Vagina (tissue), 2 donors: ENCODE results near the gene GMPPB. TPM values are rescaled to one million over a fixed set of nuclear protein-coding genes. Genes with fewer than 3 reads are reported as not detected.

Source experiments
- DNase-seq, 2 donors: peaks; one replicate each; pipeline ENCODE4 v3.0.0-alpha.2; 2017; ENCODE audit errors: extremely low spot score in 2 of 2
- H3K27ac ChIP-seq: fragments of 200-600 bp; sonication (generic); one replicate; pipeline ENCODE4 v1.5.1; 2019
- H3K27me3 ChIP-seq: fragments of 200-600 bp; sonication (generic); one replicate; pipeline ENCODE4 v1.5.1; 2019
- H3K36me3 ChIP-seq, 2 donors: fragments of 200-600 bp; sonication (generic); one replicate each; pipeline ENCODE4 v1.5.1; 2017 to 2019
- H3K4me1 ChIP-seq: fragments of 200-600 bp; sonication (generic); one replicate; pipeline ENCODE4 v1.5.1; 2019
- H3K4me3 ChIP-seq, 2 donors: fragments of 200-600 bp; sonication (generic); 1 replicate in 1 of 2; 2 replicates in 1 of 2; pipeline ENCODE4 v1.5.1; 2016 to 2019
- H3K9me3 ChIP-seq: fragments of 200-600 bp; sonication (generic); one replicate; pipeline ENCODE4 v1.5.1; 2019
- POLR2A ChIP-seq, 2 donors: fragments of 450-650 bp; IDR thresholded peaks; one replicate each; pipeline ENCODE4 v1.6.1; 2017; ENCODE audit warnings: antibody characterized with exemption in 2 of 2, mild to moderate bottlenecking in 2 of 2, moderate library complexity in 2 of 2
- POLR2AphosphoS5 ChIP-seq, 2 donors: sonication (generic); formaldehyde crosslinking; IDR thresholded peaks; one replicate each; pipeline ENCODE4 v1.9.0; 2017; ENCODE audit warnings: antibody characterized with exemption in 2 of 2, mild to moderate bottlenecking in 2 of 2, low read depth in 1 of 2; ENCODE audit not compliant: insufficient read depth in 1 of 2
- intact Hi-C: fragments of 100-400 bp; cut with DNase I; formaldehyde crosslinking; loops from one replicate; pipeline ENCODE4 v1.15.1; 2023
- total RNA-seq: library from RNA; depleted of rRNA; stranded (reverse); fragments of >200 nt; gene quantifications from one replicate; pipeline ENCODE4 v1.2.3, GENCODE V29; 2016
- TF ChIP-seq, protein P1 (sequence below), 3 experiments: fragments of 450-650 bp in 2 of 3; fragments of 200-600 bp in 1 of 3; sonication (generic) in 1 of 3; IDR thresholded peaks; one replicate each; pipeline ENCODE4 v1.5.1; 2017 to 2019; ENCODE audit warnings: antibody characterized with exemption in 3 of 3, mild to moderate bottlenecking in 2 of 3, moderate library complexity in 2 of 3

The GMPPB gene
- total RNA-seq: 19.9 TPM

DNA sequence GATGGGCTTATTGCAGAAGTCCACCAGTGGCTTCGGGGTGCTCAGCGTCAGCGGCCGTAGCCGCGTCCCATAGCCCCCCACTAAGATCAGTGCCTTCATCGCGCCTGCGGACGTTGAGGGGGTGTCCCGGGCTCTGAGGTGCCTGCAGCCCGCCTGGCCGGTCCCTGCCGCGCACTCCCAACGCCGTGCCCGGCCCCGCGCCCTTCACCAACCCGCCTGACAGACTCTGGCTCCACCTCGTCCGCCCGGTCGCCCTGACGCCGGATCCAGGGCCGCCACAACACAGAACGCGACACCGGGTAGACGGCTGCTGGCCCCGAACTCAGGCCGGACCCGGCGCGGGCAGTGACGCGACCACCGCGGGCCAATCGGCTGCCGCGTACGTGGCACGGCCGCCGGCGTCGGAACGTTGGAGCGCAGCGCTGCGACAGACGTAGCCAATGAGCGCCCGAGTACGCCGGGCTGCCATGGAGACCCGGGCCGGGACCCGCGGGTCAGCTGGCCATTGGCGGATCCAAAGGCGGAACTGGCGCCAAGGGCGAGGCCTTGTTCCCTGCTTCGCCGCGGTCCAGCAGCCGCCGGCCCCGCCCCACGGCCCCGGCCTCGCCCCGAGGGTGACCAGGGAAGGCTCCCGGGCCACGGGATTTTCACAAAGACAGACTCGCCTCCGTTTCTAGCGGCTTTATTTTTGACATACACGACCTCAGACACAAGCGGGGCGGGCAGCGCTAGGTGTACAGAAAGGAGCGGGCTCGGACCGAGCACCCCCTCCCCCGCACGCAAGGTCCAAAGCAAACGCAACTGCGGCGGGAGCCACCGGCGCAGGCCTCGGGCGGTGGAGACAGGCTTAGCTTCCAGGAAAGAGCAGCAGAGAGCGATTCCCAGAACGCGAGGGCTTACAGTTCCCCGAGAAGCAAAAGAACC lies at the start of gene GMPPB:
Gene GMPPB, minus strand, starts transcription at position 324 of the 924 bp plus-strand sequence. Its CDS starts 225 bp downstream, at position 99.
- peaks cover 39% of the 10 kb centered on the region for H3K4me1 ChIP-seq
- intact Hi-C loops: loop anchor here (10.0 kb wide), 1 partner anchor 121 kb away; no protein-coding TSS in a partner anchor
- no peaks in the 10 kb centered on the region for H3K27me3 ChIP-seq
- H3K4me3 ChIP-seq: peak within 1 kb of the TSS; percentile 88 to 93
- peak in 1 of 2 donors; percentile 97 for DNase-seq
- TF ChIP-seq, protein P1, sequence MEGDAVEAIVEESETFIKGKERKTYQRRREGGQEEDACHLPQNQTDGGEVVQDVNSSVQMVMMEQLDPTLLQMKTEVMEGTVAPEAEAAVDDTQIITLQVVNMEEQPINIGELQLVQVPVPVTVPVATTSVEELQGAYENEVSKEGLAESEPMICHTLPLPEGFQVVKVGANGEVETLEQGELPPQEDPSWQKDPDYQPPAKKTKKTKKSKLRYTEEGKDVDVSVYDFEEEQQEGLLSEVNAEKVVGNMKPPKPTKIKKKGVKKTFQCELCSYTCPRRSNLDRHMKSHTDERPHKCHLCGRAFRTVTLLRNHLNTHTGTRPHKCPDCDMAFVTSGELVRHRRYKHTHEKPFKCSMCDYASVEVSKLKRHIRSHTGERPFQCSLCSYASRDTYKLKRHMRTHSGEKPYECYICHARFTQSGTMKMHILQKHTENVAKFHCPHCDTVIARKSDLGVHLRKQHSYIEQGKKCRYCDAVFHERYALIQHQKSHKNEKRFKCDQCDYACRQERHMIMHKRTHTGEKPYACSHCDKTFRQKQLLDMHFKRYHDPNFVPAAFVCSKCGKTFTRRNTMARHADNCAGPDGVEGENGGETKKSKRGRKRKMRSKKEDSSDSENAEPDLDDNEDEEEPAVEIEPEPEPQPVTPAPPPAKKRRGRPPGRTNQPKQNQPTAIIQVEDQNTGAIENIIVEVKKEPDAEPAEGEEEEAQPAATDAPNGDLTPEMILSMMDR (IDR thresholded peaks at IDR 0.05): no peak
- TF ChIP-seq POLR2AphosphoS5 (IDR thresholded peaks at IDR 0.05; ENCODE audit: insufficient read depth in 1 of 2, low read depth in 1 of 2) (peak; percentile 52 to 78), POLR2A (IDR thresholded peaks at IDR 0.05) (peak in 1 of 2 donors; percentile 60)
- H3K9me3 ChIP-seq: no peaks in the 10 kb centered on the region
- peak within 1 kb of the TSS; percentile 90 for H3K27ac ChIP-seq
- H3K36me3 ChIP-seq: peaks cover 0 to 29% of the 10 kb centered on the region in 2 donors

DNA sequence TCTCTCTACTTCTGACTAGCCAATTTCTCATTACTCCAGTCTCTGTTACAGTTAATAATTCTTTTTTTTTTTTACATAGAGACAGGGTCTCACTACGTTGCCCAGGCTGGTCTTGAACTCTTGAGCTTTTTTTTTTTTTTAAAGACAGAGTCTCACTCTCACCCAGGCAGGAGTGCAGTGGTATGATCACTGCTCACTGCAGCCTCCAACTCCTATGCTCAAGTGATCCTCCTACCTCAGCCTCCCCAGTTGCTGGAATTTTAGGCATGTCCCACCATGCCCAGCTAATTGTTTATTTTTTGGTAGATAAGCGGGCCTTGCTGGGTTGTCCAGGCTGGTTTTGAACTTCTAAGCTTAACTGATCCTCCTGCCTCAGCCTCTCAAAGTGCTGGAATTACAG lies 49.0 kb upstream of the GMPPB start:
- DNase-seq: no peak
- H3K36me3 ChIP-seq: peaks cover 0 to 15% of the 10 kb centered on the region in 2 donors
- H3K4me3 ChIP-seq: no peak overlapping the region
- no peak for TF ChIP-seq POLR2A (IDR thresholded peaks at IDR 0.05)
- TF ChIP-seq, protein P1 (IDR thresholded peaks at IDR 0.05): no peak
- no peak for TF ChIP-seq POLR2AphosphoS5 (IDR thresholded peaks at IDR 0.05; ENCODE audit: insufficient read depth in 1 of 2, low read depth in 1 of 2)
- intact Hi-C loops: no loop called here
- H3K4me1 ChIP-seq: peaks cover 39% of the 10 kb centered on the region
- H3K27me3 ChIP-seq: no peaks in the 10 kb centered on the region
- no peak overlapping the region for H3K27ac ChIP-seq
- no peaks in the 10 kb centered on the region for H3K9me3 ChIP-seq

DNA sequence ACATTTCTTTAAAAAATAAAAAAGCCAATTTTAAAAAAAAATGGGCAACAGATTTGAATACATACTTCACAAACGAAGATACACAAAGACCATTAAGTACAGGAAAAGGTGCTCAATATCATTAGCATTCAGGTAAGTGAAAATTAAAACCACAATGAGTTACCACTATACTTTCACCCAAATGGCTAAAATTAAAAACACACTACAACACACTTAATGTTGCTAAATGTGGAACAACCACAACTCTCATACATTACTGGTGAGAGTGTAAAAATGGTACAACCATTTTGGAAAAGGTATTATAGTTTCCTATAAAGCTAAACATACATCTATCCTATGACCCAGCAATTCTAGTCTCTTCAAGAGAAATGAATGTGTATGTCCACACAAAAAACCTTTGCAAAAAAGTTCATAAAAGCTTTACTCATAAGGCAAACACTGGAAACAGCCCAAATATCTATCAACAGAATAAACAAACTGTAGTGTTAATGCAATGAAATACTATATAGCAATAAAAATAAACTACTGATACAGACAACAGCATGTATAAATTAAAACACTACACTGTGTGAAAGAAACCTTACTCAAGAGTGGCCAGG lies 47.7 kb upstream of the GMPPB start:
- Histone ChIP-seq H3K27ac (no peak overlapping the region), H3K36me3 (peaks cover 0 to 3% of the 10 kb centered on the region in 2 donors), H3K4me1 (peaks cover 33% of the 10 kb centered on the region), H3K9me3 (no peaks in the 10 kb centered on the region), H3K4me3 (no peak overlapping the region), H3K27me3 (no peaks in the 10 kb centered on the region)
- TF ChIP-seq POLR2A (IDR thresholded peaks at IDR 0.05): no peak
- TF ChIP-seq, protein P1 (IDR thresholded peaks at IDR 0.05): no peak
- no peak for TF ChIP-seq POLR2AphosphoS5 (IDR thresholded peaks at IDR 0.05; ENCODE audit: insufficient read depth in 1 of 2, low read depth in 1 of 2)
- DNase-seq: no peak
- intact Hi-C loops: no loop called here

DNA sequence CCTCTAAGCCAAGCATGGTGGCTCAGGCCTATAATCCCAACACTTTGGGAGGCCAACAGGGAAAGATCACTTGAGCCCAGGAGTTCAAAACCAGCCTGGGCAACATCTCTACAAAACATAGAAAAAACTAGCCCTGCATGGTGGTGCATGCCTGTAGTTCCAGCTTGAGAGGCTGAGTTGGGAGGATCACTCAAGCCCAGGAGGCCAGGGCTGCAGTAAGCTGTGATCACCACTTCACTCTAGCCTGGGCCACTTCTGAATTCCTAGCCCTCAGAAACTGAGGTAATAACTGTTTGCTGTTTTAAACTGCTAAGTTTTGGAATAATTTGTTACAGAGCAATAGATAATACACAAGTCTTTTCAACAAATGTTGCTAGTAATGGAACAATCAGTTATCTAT lies 46.2 kb upstream of the GMPPB start:
- Histone ChIP-seq H3K27me3 (no peaks in the 10 kb centered on the region), H3K36me3 (no peaks in the 10 kb centered on the region), H3K9me3 (no peaks in the 10 kb centered on the region), H3K4me3 (no peak overlapping the region), H3K27ac (no peak overlapping the region), H3K4me1 (peaks cover 18% of the 10 kb centered on the region)
- intact Hi-C loops: no loop called here
- TF ChIP-seq, protein P1 (IDR thresholded peaks at IDR 0.05): no peak
- TF ChIP-seq POLR2A (IDR thresholded peaks at IDR 0.05): no peak
- TF ChIP-seq POLR2AphosphoS5 (IDR thresholded peaks at IDR 0.05; ENCODE audit: insufficient read depth in 1 of 2, low read depth in 1 of 2): no peak
- DNase-seq: no peak
